KMS-11 (cell line): ENCODE results near the gene CACFD1.

Experiments
- H2AFZ ChIP-seq: fragments of 200-600 bp; sonication (generic); 2 replicates; pipeline ENCODE4 v1.6.1; 2016; ENCODE audit warnings: antibody characterized with exemption, mixed run types, low read depth
- H3K27ac ChIP-seq: fragments of 200-600 bp; sonication (generic); 2 replicates; pipeline ENCODE4 v1.6.1; 2016; ENCODE audit warnings: mild to moderate bottlenecking, mixed run types
- H3K27me3 ChIP-seq: fragments of 200-600 bp; sonication (generic); 2 replicates; pipeline ENCODE4 v1.6.1; 2017; ENCODE audit warnings: mild to moderate bottlenecking, low read depth, mixed run types, moderate library complexity; ENCODE audit not compliant: insufficient read depth
- H3K36me3 ChIP-seq: fragments of 200-600 bp; sonication (generic); 2 replicates; pipeline ENCODE4 v1.6.1; 2017; ENCODE audit warnings: mild to moderate bottlenecking, mixed run types; ENCODE audit not compliant: insufficient read depth
- H3K4me1 ChIP-seq: fragments of 200-600 bp; sonication (generic); 2 replicates; pipeline ENCODE4 v1.6.1; 2016; ENCODE audit warnings: mild to moderate bottlenecking, low read depth, mixed run types; ENCODE audit not compliant: poor library complexity, severe bottlenecking
- H3K4me2 ChIP-seq: fragments of 200-600 bp; sonication (generic); 2 replicates; pipeline ENCODE4 v1.7.0; 2016; ENCODE audit warnings: mild to moderate bottlenecking, mixed run types
- H3K4me3 ChIP-seq: fragments of 200-600 bp; sonication (generic); IDR thresholded peaks from 2 replicates; pipeline ENCODE4 v1.6.1; 2017; ENCODE audit warnings: low read depth, low read length, mixed read lengths; ENCODE audit not compliant: insufficient read depth
- H3K79me2 ChIP-seq: fragments of 200-600 bp; sonication (generic); 2 replicates; pipeline ENCODE4 v1.6.1; 2016; ENCODE audit warnings: low read depth, mixed run types; ENCODE audit not compliant: insufficient read depth
- H3K9ac ChIP-seq: fragments of 200-600 bp; sonication (generic); 2 replicates; pipeline ENCODE4 v1.6.1; 2016; ENCODE audit warnings: mild to moderate bottlenecking, mixed run types
- H4K20me1 ChIP-seq: fragments of 200-600 bp; sonication (generic); 2 replicates; pipeline ENCODE4 v1.6.1; 2016; ENCODE audit warnings: mild to moderate bottlenecking, mixed run types; ENCODE audit not compliant: insufficient read depth
- TF ChIP-seq, protein P1 (sequence below): fragments of 200-600 bp; sonication (generic); conservative IDR thresholded peaks from 2 replicates; pipeline ENCODE4 v1.6.1; 2017; ENCODE audit warnings: low read depth, mild to moderate bottlenecking, antibody characterized with exemption, low read length, moderate library complexity, mixed read lengths

The CACFD1 gene

DNA sequence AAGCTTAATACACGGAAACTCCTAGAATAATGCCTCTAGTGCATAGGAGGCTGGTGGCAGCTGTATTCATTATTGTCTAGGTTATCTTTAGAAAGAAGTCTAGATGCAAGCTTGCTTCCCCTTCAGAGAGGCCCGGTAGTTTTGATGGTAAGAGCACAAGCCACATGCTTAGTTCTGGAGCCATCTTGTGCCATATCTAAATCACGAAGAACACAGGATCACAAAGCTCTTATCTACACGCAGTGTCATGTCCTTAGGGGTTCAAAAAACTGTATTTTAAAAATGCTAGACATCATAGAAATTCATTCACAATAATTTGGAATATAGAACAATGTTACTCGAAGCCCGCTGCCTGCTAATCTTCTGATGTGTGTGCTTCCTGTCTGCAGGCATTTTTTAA lies 6.2 kb downstream of the CACFD1 start:
- Histone ChIP-seq H3K4me3 (no peak overlapping the region), H3K27ac (no peak overlapping the region), H3K36me3 (no peaks in the 10 kb centered on the region), H3K27me3 (peaks cover 79% of the 10 kb centered on the region), H3K9ac (no peak overlapping the region), H3K79me2 (no peaks in the 10 kb centered on the region), H2AFZ (no peak overlapping the region), H3K4me1 (no peaks in the 10 kb centered on the region), H3K4me2 (no peak overlapping the region), H4K20me1 (no peaks in the 10 kb centered on the region)
- TF ChIP-seq, protein P1, sequence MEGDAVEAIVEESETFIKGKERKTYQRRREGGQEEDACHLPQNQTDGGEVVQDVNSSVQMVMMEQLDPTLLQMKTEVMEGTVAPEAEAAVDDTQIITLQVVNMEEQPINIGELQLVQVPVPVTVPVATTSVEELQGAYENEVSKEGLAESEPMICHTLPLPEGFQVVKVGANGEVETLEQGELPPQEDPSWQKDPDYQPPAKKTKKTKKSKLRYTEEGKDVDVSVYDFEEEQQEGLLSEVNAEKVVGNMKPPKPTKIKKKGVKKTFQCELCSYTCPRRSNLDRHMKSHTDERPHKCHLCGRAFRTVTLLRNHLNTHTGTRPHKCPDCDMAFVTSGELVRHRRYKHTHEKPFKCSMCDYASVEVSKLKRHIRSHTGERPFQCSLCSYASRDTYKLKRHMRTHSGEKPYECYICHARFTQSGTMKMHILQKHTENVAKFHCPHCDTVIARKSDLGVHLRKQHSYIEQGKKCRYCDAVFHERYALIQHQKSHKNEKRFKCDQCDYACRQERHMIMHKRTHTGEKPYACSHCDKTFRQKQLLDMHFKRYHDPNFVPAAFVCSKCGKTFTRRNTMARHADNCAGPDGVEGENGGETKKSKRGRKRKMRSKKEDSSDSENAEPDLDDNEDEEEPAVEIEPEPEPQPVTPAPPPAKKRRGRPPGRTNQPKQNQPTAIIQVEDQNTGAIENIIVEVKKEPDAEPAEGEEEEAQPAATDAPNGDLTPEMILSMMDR = no peak

DNA sequence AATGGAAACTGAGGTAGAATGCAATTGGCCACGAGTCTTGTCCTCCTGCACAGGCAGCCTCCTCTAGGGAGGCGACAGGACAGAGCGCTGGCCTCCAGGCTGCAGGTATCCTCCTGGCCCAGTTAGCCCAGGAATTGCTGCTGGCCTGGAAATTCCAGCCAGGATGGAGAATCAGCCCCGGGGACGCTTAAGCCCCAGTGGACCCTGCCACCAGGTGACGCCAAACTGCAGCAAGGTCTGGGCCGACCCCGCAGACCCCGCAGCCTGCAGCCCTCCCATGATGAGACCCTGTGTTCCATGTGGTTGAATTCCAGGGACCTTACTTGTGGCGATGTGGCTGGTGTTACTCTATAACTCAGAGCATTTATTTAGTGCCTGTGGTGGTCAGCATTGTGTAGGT lies 7.3 kb downstream of the CACFD1 start:
- Histone ChIP-seq H2AFZ (no peak overlapping the region), H3K79me2 (no peaks in the 10 kb centered on the region), H3K27ac (no peak overlapping the region), H3K4me3 (no peak overlapping the region), H4K20me1 (no peaks in the 10 kb centered on the region), H3K27me3 (peaks cover 76% of the 10 kb centered on the region), H3K36me3 (no peaks in the 10 kb centered on the region), H3K9ac (no peak overlapping the region), H3K4me2 (no peak overlapping the region), H3K4me1 (no peaks in the 10 kb centered on the region)
- TF ChIP-seq, protein P1 = no peak

DNA sequence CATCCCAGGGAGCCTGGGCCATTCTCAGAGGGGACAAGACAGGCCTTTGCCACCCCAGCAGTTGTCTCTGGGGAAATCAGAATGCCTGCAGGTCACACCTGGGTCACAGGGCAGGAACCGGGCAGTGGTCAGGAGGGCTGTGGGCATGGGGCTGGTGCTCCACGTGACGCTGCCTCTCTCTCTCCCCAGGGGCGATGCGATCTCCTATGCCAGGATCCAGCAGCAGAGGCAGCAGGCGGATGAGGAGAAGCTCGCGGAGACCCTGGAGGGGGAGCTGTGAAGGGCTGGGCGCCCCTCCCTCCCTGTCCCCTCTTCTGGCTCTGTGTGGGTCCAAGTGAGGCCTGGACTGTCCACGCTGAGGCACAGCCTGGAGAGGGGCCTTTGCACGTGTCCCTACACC lies 8.6 kb downstream of the CACFD1 start:
- Histone ChIP-seq H3K4me1 (no peaks in the 10 kb centered on the region), H3K36me3 (no peaks in the 10 kb centered on the region), H3K4me3 (no peak overlapping the region), H4K20me1 (no peaks in the 10 kb centered on the region), H3K27me3 (peaks cover 68% of the 10 kb centered on the region), H3K9ac (no peak overlapping the region), H3K4me2 (no peak overlapping the region), H2AFZ (no peak overlapping the region), H3K27ac (no peak overlapping the region), H3K79me2 (no peaks in the 10 kb centered on the region)
- TF ChIP-seq, protein P1 = no peak

DNA sequence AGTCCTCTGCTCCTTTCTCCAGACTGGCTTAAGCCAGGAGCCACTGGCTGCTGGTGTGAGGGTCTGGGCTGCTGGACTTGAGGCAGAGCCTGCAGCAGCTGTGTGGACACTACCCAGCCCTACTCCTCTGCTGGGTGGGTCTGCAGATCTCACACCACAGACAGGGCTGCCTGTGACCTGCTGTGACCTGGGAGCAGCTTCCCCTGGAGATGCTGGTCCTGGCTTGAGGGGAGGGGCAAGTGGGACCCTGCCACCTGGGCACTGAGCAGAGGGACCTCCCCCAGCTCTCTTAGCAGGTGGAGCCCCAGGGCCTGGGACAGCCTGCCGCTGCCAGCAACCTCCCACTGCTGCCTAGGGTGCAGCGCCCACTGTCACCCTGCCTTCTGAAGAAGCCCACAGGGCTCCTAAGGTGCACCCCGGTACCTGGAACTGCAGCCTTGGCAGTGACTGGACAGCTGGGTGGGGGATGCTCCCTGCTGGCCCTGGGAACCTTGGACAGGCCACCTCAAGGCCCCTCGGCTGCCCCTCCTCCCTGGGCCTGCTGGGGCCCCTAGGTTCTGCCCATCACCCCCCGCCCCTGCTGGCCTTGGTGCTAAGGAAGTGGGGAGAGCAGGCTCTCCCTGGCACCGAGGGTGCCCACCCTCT lies 9.1 kb downstream of the CACFD1 start:
- Histone ChIP-seq H3K36me3 (no peaks in the 10 kb centered on the region), H3K4me2 (no peak overlapping the region), H2AFZ (no peak overlapping the region), H3K27ac (no peak overlapping the region), H3K4me3 (no peak overlapping the region), H3K4me1 (no peaks in the 10 kb centered on the region), H3K79me2 (no peaks in the 10 kb centered on the region), H4K20me1 (no peaks in the 10 kb centered on the region), H3K9ac (no peak overlapping the region), H3K27me3 (peaks cover 62% of the 10 kb centered on the region)
- TF ChIP-seq, protein P1 = no peak
